Stimulated activated CD8-positive, alpha-beta memory T cell treated with anti-CD3 and anti-CD28 coated beads, Interleukin-4, amount 100 ng/mL, for 48 hours (primary cell): ENCODE data around the gene TCF7L1.

Experiments
- DNase-seq: peaks from one replicate; pipeline ENCODE4 v3.0.0-alpha.2; 2020

TCF7L1 gene

GRCh38 chr2:85257359-85257969, 124.3 kb downstream of the TCF7L1 start:
- DNase-seq, result no peak

- no peak for DNase-seq
Measured at GRCh38 chr2:85257970-85258605, 124.9 kb downstream of the TCF7L1 start.

- DNase-seq, result no peak
Measured at GRCh38 chr2:85259101-85259590, 126.0 kb downstream of the TCF7L1 start.

GRCh38 chr2:85259879-85260278, 126.7 kb downstream of the TCF7L1 start:
- no peak for DNase-seq

GRCh38 chr2:85263591-85263990, 130.4 kb downstream of the TCF7L1 start:
- no peak for DNase-seq

GRCh38 chr2:85264471-85264870, 131.3 kb downstream of the TCF7L1 start:
- no peak for DNase-seq

GRCh38 chr2:85265304-85265703, 132.1 kb downstream of the TCF7L1 start:
- DNase-seq, result no peak

GRCh38 chr2:85266146-85267041, 133.2 kb downstream of the TCF7L1 start:
- peak; percentile 92 for DNase-seq

- no peak for DNase-seq
Measured at GRCh38 chr2:85269959-85270358, 136.8 kb downstream of the TCF7L1 start.

GRCh38 chr2:85272357-85272756, 139.2 kb downstream of the TCF7L1 start:
- DNase-seq, result no peak

- DNase-seq, result no peak
Measured at GRCh38 chr2:85273738-85274731, 140.8 kb downstream of the TCF7L1 start.

GRCh38 chr2:85275984-85276540, 142.9 kb downstream of the TCF7L1 start:
- no peak for DNase-seq

GRCh38 chr2:85276571-85277118, 143.5 kb downstream of the TCF7L1 start:
- no peak for DNase-seq

- no peak for DNase-seq
Measured at GRCh38 chr2:85277416-85278158, 144.4 kb downstream of the TCF7L1 start.

GRCh38 chr2:85278361-85278760, 145.2 kb downstream of the TCF7L1 start:
- no peak for DNase-seq

- no peak for DNase-seq
Measured at GRCh38 chr2:85281553-85281952, 148.4 kb downstream of the TCF7L1 start.

- no peak for DNase-seq
Measured at GRCh38 chr2:85282914-85283313, 149.7 kb downstream of the TCF7L1 start.

GRCh38 chr2:85283641-85284040, 150.4 kb downstream of the TCF7L1 start:
- no peak for DNase-seq

- no peak for DNase-seq
Measured at GRCh38 chr2:85286918-85287317, 153.7 kb downstream of the TCF7L1 start.

- DNase-seq, result no peak
Measured at GRCh38 chr2:85287721-85288120, 154.5 kb downstream of the TCF7L1 start.

- no peak for DNase-seq
Measured at GRCh38 chr2:85288244-85288725, 155.1 kb downstream of the TCF7L1 start.
